CD4-positive, alpha-beta T cell (primary cell): ENCODE results near the gene CCDC194. TPM values are rescaled to one million over a fixed set of nuclear protein-coding genes. Genes with fewer than 3 reads are reported as not detected.

ENCODE experiments used
- ATAC-seq: fragments of 200-7000 bp; cut with Tn5 transposase; one replicate; pipeline ENCODE4 v1.10.0; 2022; ENCODE audit warnings: mild to moderate bottlenecking; ENCODE audit not compliant: poor library complexity
- CTCF ChIA-PET: fragments of 350-600 bp; sonication (Branson Sonifier 250); formaldehyde crosslinking; loops from one replicate; lab custom pipeline; 2021; ENCODE audit warnings: antibody characterized with exemption, inconsistent platforms; lab: Charles Lee
- POLR2A ChIA-PET: fragments of 350-600 bp; sonication (Branson Sonifier 250); formaldehyde crosslinking; loops from one replicate; lab custom pipeline; 2021; ENCODE audit warnings: antibody characterized with exemption, inconsistent platforms; lab: Charles Lee
- DNase-seq, 14 experiments: peaks; one replicate each; pipeline ENCODE4 v3.0.0-alpha.2; 2013 to 2020; ENCODE audit warnings: mixed read lengths in 2 of 14
- H3K27ac ChIP-seq, 2 donors: one replicate each; pipeline versions ENCODE4 v1.5.1 to v1.7.0; 2013; ENCODE audit warnings: low read length in 2 of 2, low read depth in 1 of 2, mild to moderate bottlenecking in 1 of 2
- H3K27me3 ChIP-seq, 2 experiments: 1 replicate in 1 of 2; 2 replicates in 1 of 2; pipeline versions ENCODE4 v1.6.1 to v1.7.0; 2013; ENCODE audit warnings: low read length in 2 of 2, control low read depth in 1 of 2, mild to moderate bottlenecking in 1 of 2, moderate library complexity in 1 of 2; ENCODE audit not compliant: insufficient read depth in 2 of 2, control insufficient read depth in 1 of 2
- H3K36me3 ChIP-seq: one replicate; pipeline ENCODE4 v1.6.1; 2013; ENCODE audit warnings: low read length, control low read depth; ENCODE audit not compliant: insufficient read depth
- H3K4me1 ChIP-seq: one replicate; pipeline ENCODE4 v1.6.1; 2013; ENCODE audit warnings: low read length, control low read depth; ENCODE audit not compliant: insufficient read depth
- H3K4me3 ChIP-seq: one replicate; pipeline ENCODE4 v1.5.1; 2013; ENCODE audit warnings: mild to moderate bottlenecking, low read length, moderate library complexity
- H3K9me3 ChIP-seq, 2 experiments: 1 replicate in 1 of 2; 2 replicates in 1 of 2; pipeline versions ENCODE4 v1.6.1 to v1.7.0; 2013; ENCODE audit warnings: low read length in 2 of 2, mild to moderate bottlenecking in 2 of 2, control low read depth in 1 of 2, moderate library complexity in 1 of 2; ENCODE audit not compliant: control insufficient read depth in 1 of 2, insufficient read depth in 1 of 2
- H3K27ac Mint-ChIP-seq: one replicate; pipeline ENCODE4 v1.8.0; 2020; ENCODE audit warnings: mixed read lengths
- H3K27me3 Mint-ChIP-seq: one replicate; pipeline ENCODE4 v1.8.0; 2021; ENCODE audit warnings: mixed read lengths
- H3K36me3 Mint-ChIP-seq: one replicate; pipeline ENCODE4 v1.8.0; 2021; ENCODE audit warnings: low read depth, mixed read lengths
- H3K4me1 Mint-ChIP-seq: one replicate; pipeline ENCODE4 v1.8.0; 2021; ENCODE audit warnings: low read depth, mixed read lengths
- H3K4me3 Mint-ChIP-seq: one replicate; pipeline ENCODE4 v1.8.0; 2020; ENCODE audit warnings: mild to moderate bottlenecking, mixed read lengths
- H3K9me3 Mint-ChIP-seq: one replicate; pipeline ENCODE4 v1.8.0; 2020; ENCODE audit warnings: mixed read lengths
- CTCF ChIP-seq: fragments of 200-600 bp; IDR thresholded peaks from one replicate; pipeline ENCODE4 v1.8.0; 2022; ENCODE audit warnings: antibody characterized with exemption, mild to moderate bottlenecking
- intact Hi-C, 2 experiments: fragments of 100-400 bp; cut with DNase I in 1 of 2; cut with micrococcal nuclease in 1 of 2; formaldehyde crosslinking; loops; one replicate each; pipeline versions ENCODE4 v1.15.1 to v1.9.0; 2023 to 2025; cut with DNase I, micrococcal nuclease
- total RNA-seq, 174 experiments: library from RNA in 2 of 174; stranded (reverse) in 2 of 174; gene quantifications; one replicate each; pipeline ENCODE4 v1.2.3 and lab custom pipeline; 2021 to 2026

The CCDC194 gene
- total RNA-seq, 2 experiments from 2014 or later = not detected

- H3K27me3 Mint-ChIP-seq = no peaks in the 10 kb centered on the region
- ATAC-seq (no peak), DNase-seq (no peak)
- H3K9me3 ChIP-seq = no peaks in the 10 kb centered on the region
- intact Hi-C loops = no loop called here
- H3K27ac Mint-ChIP-seq = no peak overlapping the region
- H3K4me1 Mint-ChIP-seq = peaks cover 28% of the 10 kb centered on the region
- POLR2A ChIA-PET = no interaction called here
- H3K27ac ChIP-seq = no peak overlapping the region
- peaks cover 5% of the 10 kb centered on the region for H3K36me3 Mint-ChIP-seq
- peaks cover 36% of the 10 kb centered on the region for H3K4me1 ChIP-seq
- no peaks in the 10 kb centered on the region for H3K9me3 Mint-ChIP-seq
- H3K4me3 ChIP-seq = no peak overlapping the region
- no peak overlapping the region for H3K4me3 Mint-ChIP-seq
- CTCF ChIA-PET = no interaction called here
- peaks cover 21% of the 10 kb centered on the region for H3K36me3 ChIP-seq
- H3K27me3 ChIP-seq = no peaks in the 10 kb centered on the region
- TF ChIP-seq CTCF = no peak
These were observed 7.6 kb upstream of the CCDC194 start for GRCh38 chr19:17401628-17402027.

- intact Hi-C loops = no loop called here
- Mint-ChIP-seq H3K9me3 (no peaks in the 10 kb centered on the region), H3K27me3 (no peaks in the 10 kb centered on the region), H3K4me3 (no peak overlapping the region), H3K4me1 (peaks cover 13% of the 10 kb centered on the region), H3K27ac (no peak overlapping the region), H3K36me3 (peaks cover 5% of the 10 kb centered on the region)
- Histone ChIP-seq H3K36me3 (peaks cover 21% of the 10 kb centered on the region), H3K4me3 (no peak overlapping the region), H3K9me3 (no peaks in the 10 kb centered on the region), H3K27ac (no peak overlapping the region), H3K27me3 (no peaks in the 10 kb centered on the region), H3K4me1 (peaks cover 22% of the 10 kb centered on the region)
- ChIA-PET POLR2A (interaction anchor here (1.7 kb wide), 1 partner anchor 21 kb away, joined by 4 read pairs; the partner anchor contains the start of gene MVB12A), CTCF (no interaction called here)
- DNase-seq (no peak), ATAC-seq (no peak)
- TF ChIP-seq CTCF = no peak
These were observed 5.0 kb upstream of the CCDC194 start for GRCh38 chr19:17398902-17399527.

GRCh38 chr19:17394891-17395415 is 957 bp upstream of the CCDC194 start:
- Histone ChIP-seq H3K27me3 (no peaks in the 10 kb centered on the region), H3K27ac (no peak overlapping the region), H3K4me1 (peaks cover 31% of the 10 kb centered on the region), H3K9me3 (no peaks in the 10 kb centered on the region), H3K4me3 (no peak overlapping the region), H3K36me3 (peaks cover 8% of the 10 kb centered on the region)
- ATAC-seq = no peak
- peak in 13 of 14 experiments; percentile 25 to 86 (median 64) for DNase-seq
- TF ChIP-seq CTCF = no peak
- Mint-ChIP-seq H3K36me3 (no peaks in the 10 kb centered on the region), H3K9me3 (no peaks in the 10 kb centered on the region), H3K27me3 (no peaks in the 10 kb centered on the region), H3K4me3 (no peak overlapping the region), H3K4me1 (peaks cover 23% of the 10 kb centered on the region), H3K27ac (no peak overlapping the region)
- POLR2A ChIA-PET = interaction anchor here (0.6 kb wide), 1 partner anchor 9 kb away, joined by 3 read pairs; no protein-coding TSS in a partner anchor
- CTCF ChIA-PET = interaction anchor here (1.0 kb wide), 1 partner anchor 12 kb away, joined by 3 read pairs; no protein-coding TSS in a partner anchor
- intact Hi-C loops = loop anchor here in 1 of 2 experiments (5.0 kb wide), 1 partner anchor 72 kb away; no protein-coding TSS in a partner anchor
